Activated naive CD8-positive, alpha-beta T cell treated with anti-CD3 and anti-CD28 coated beads, Interleukin-2, amount 50 U/mL, for 16 hours (primary cell): ENCODE measurements around the gene GFM2.
"Not testable (repeated sequence)": the region's sequence is repeated elsewhere in the genome, so short reads cannot be mapped to it uniquely, and the experiment has no call there.

Experiments used
- DNase-seq: peaks from one replicate; pipeline ENCODE4 v3.0.0-alpha.2; 2020; ENCODE audit warnings: low read depth, low spot score

The GFM2 gene, protein sequence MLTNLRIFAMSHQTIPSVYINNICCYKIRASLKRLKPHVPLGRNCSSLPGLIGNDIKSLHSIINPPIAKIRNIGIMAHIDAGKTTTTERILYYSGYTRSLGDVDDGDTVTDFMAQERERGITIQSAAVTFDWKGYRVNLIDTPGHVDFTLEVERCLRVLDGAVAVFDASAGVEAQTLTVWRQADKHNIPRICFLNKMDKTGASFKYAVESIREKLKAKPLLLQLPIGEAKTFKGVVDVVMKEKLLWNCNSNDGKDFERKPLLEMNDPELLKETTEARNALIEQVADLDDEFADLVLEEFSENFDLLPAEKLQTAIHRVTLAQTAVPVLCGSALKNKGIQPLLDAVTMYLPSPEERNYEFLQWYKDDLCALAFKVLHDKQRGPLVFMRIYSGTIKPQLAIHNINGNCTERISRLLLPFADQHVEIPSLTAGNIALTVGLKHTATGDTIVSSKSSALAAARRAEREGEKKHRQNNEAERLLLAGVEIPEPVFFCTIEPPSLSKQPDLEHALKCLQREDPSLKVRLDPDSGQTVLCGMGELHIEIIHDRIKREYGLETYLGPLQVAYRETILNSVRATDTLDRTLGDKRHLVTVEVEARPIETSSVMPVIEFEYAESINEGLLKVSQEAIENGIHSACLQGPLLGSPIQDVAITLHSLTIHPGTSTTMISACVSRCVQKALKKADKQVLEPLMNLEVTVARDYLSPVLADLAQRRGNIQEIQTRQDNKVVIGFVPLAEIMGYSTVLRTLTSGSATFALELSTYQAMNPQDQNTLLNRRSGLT

GRCh38 chr5:74766849-74767578 lies at the start of gene GFM2, which contains the start of gene NSA2:
GFM2 (minus strand) TSS chr5:74767117; CDS start chr5:74763742, 3,375 bp downstream.
NSA2 (plus strand) TSS chr5:74767249; CDS start chr5:74767361, 112 bp downstream.
- peak; percentile 88 for DNase-seq

DNA sequence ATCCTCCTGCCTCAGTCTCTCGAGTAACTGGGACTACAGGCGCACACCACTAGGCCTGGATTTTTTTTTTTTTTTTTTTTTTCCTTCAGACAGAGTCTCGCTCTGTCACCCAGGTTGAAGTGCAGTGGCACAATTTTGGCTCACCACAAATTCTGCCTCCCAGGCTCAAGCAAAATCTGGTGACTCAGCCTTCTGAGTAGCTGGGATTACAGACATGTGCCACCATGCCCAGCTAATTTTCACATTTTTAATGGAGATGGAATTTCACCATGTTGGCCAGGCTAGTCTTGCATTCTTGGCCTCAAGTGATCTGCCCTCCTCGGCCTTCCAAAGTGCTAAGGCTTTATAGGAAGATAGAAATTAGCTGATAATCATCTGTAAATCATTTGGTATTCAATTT lies 44.0 kb upstream of the GFM2 start:
- no peak for DNase-seq

GRCh38 chr5:74801941-74802340 lies 35.0 kb upstream of the GFM2 start:
- no peak for DNase-seq

GRCh38 chr5:74801197-74801596 lies 34.3 kb upstream of the GFM2 start:
- no peak for DNase-seq

DNA sequence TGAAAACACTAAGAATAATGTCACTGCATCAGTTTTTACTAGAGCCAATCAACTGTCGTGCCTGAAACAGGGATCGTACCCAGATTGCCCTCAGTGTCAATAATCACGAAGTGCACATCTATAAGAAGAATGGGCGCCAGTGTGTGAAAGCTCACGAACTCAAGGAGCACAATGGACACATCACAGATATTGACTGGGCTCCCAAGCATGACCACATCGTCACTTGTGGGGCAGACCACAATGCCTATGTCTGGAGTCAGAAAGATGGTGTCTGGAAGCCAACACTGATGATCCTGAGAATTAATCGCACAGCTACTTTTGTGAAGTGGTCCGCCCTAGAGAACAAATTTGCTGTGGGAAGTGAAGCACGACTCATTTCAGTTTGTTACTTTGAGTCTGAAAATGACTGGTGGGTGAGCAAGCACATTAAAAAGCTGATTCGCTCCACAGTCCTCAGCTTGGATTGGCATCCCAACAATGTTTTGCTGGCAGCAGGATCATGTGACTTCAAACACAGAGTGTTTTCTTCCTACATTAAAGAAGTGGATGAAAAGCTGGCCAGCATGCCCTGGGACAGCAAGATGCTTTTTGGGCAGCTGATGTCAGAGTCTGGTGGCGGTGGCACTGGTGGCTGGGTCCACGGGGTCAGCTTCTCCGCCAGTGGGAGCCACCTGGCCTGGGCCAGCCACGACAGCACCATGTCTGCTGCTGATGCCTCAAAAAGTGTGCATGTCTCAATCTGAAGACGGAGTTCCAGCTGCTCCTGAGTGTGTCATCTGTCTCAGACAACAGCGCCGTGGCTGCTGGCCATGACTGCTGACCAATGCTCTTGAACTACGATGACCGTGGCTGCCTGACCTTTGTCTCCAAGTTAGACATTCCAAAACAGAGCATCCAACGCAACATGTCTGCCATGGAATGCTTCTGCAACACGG lies 32.3 kb upstream of the GFM2 start:
- DNase-seq, result no peak

DNA sequence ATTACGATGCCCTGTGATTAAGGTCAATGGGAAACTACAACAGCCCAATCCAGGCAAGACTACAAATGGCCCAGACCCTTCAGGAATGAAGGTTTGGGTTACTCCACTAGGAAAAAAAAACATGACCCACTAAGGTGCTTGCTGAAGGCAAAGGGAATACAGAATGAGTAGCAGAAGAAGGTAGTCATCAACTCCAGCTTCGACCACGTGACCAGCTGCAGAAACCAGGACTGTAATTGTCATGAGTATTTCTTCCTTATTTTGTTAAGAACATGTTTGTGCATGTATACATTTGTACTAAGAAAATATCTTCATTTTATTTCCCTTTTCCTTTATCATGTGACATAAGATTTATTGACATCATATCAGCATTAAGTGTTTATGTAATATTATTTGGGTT lies 24.8 kb upstream of the GFM2 start:
- DNase-seq, result not testable (repeated sequence)

GRCh38 chr5:74787424-74787823 lies 20.5 kb upstream of the GFM2 start:
- DNase-seq, result no peak

- no peak for DNase-seq
These were observed 19.9 kb upstream of the GFM2 start for GRCh38 chr5:74786851-74787250.

GRCh38 chr5:74778609-74779008 lies 11.7 kb upstream of the GFM2 start:
- DNase-seq, result no peak

- no peak for DNase-seq
These were observed 5.4 kb upstream of the GFM2 start for GRCh38 chr5:74772359-74772758.

DNA sequence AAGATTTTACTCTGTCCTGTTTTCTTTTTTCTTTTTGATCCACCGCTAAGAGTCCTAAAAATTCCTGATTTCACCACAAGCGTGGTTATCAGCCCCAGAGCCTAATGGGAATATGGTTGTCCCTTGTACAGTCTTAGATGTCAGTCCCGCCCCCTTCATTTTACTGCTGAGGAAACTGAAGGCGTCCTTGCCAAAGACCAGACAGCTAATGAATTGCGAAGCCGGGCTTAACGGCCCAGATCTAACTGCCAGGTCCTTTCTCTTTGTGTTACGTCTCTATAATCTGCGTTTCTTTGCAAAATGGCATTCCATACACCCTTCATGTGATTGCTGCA lies 629 bp upstream of the GFM2 start:
- no peak for DNase-seq

DNA sequence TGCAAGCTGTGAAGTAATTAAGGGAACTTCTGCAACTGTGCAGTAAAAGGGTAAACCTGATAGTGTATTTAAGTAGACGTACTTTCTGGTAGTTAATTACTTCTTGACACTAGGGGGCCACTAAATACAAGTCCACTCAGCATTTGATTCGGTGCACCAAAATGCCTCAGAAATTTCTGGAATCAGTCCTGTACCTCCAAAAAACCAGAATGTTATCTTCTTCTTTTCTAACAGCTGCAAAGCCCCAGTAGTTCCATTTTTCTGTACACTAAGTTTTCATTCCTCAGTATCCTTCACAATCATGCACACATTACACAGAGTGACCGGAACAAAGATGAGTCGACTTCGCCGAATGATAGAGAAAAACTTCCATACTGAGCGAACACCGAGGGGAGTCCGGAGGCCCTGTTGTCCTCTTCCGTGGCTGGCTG lies 484 bp downstream of the GFM2 start:
- no peak for DNase-seq

GRCh38 chr5:74765929-74766328 lies 988 bp downstream of the GFM2 start:
- DNase-seq, result no peak

DNA sequence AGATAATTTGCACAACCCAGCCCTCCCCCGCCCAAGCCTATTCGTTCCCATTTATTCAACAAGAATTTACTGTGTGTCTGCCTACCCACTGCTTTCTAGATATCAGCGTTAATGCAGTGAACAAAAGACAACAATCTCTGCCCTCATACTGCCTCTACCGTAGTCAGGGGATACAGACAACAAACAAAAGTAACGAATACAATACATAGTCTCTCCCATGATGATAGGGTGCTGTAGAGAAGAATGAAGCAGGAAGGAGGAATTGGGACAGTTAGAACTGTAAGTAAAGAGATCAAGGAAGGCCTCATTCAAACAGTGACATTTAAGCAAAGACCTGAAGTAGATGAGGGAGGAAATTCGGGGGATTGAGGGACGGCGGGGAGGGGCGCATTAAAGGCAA lies 1.7 kb downstream of the GFM2 start:
- no peak for DNase-seq

- no peak for DNase-seq
These were observed 3.4 kb downstream of the GFM2 start for GRCh38 chr5:74763504-74763903.

DNA sequence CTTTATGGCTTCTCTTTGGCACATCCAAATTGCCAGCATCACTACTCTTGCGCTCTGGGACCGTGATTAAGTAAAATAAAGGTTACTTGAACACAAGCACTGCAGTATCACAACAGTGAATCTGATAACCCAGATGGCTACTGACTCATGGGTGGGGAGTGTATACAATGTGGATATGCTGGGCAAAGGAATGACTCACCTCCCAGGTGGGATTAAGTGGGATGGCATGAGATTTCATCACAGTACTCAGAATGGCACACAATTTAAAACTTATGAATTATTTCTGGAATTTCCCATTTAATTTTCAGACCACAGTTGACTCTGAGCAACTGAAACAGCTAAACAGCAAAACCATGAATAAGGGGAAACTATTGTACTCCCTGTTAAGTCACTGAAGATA lies 4.3 kb downstream of the GFM2 start:
- no peak for DNase-seq

GRCh38 chr5:74761241-74761640 lies 5.7 kb downstream of the GFM2 start:
- DNase-seq, result no peak

DNA sequence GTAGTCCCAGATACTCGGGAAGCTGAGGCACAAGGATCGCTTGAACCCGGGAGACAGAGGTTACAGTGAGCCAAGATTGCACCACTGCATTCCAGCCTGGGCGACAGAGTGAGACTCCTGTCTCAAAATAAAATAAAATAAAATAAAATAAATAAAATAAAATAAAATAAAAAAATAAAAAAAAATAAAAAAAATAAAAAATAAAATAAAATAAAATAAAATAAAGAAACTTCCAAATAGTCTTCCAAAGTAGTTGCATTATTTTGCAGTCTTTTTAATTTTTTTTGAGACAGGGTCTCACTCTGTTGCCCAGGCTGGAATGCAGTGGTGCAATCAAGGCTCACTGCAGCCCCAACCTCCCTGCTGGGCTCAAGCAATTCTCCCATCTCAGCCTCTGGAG lies 18.2 kb downstream of the GFM2 start:
- not testable (repeated sequence) for DNase-seq

DNA sequence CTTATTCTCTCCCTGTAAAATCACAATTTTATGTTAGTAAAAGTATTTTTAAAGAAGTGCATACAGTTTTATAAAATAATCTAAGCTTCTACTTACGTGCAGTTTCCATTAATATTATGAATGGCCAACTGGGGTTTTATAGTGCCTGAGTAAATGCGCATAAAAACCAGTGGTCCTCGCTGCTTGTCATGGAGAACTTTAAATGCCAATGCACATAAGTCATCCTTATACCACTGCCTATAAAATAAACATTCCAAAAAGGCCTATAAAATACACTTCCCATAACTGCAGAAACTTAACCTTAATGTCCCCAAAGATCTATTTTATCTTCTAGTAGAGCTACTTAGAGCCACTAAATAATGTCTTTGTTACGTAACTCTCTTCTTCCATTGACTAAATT lies 28.5 kb downstream of the GFM2 start:
- no peak for DNase-seq

DNA sequence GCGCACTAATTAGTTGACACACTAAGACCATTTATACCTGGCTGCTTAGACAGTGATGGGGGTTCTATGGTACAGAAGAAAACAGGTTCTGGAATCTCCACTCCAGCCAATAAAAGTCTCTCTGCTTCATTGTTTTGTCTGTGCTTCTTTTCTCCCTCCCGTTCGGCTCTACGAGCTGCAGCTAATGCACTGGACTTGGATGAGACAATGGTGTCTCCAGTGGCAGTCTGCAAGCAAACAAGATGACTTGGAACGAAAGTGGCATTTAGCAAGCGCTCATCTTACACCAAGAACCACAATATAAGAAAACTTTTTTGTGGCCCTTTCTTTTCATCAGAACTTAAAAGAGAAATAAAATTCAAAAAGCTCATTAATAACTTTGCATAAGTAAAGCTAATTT lies 30.2 kb downstream of the GFM2 start:
- DNase-seq, result no peak

DNA sequence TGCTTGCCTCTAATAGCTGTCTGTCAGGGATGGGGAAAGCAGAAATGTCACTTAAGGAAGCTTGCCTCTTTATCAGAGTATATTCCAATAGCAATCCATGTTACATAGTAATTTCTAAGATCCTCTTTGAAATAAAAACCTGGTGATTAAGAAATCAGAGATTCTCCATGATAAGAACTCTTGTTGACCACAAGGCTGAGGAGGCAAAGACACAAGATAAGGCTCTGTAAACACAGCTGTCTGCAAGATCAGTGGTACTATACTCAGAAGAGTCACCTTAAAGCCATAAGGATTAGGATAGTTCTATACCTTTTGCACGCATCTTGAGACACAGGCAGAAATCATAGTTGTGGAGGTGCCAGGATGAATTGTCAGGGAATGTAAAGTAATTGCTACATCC lies 41.6 kb downstream of the GFM2 start:
- DNase-seq, result no peak
